ENCODE data around the gene ZNF746. TPM values are rescaled to one million over a fixed set of nuclear protein-coding genes. Genes with fewer than 3 reads are reported as not detected.

ZNF746 gene
- total and polyA plus RNA-seq, 2 donors (not counting 3 experiments of a cell fraction or from before 2014, with no cell fraction given): 10.5 to 20.8 TPM

- POLR2A ChIA-PET: no interaction called here
- intact Hi-C loops (cut with micrococcal nuclease) (no loop called here), dilution Hi-C loops (cut with MboI; ENCODE audit: extremely low pct_ligation_motif_present, low sequenced_read_pairs) (no loop called here)
Observed at GRCh38 chr7:149431486-149432120, 66.0 kb downstream of the ZNF746 start.

More at GRCh38 chr7:149431486-149432120, 66.0 kb downstream of the ZNF746 start:
- no peak overlapping the region for H2AFZ ChIP-seq (ENCODE audit: low read depth, low read length)
- TF ChIP-seq POLR2AphosphoS5 (IDR thresholded peaks at IDR 0.05; ENCODE audit: insufficient read depth, low read depth, low read length) (no peak), EZH2 (IDR thresholded peaks at IDR 0.05; ENCODE audit: borderline replicate concordance, low read depth, low read length, severe bottlenecking) (no peak), GATA2 (IDR thresholded peaks at IDR 0.05; ENCODE audit: insufficient read depth, insufficient read length, low read depth, low read length) (no peak), MAX (IDR thresholded peaks at IDR 0.05; ENCODE audit: insufficient read depth, insufficient read length) (no peak), MYC (IDR thresholded peaks at IDR 0.05; ENCODE audit: low read depth, low read length) (no peak), FOS (IDR thresholded peaks at IDR 0.05; ENCODE audit: borderline replicate concordance, insufficient read depth, low read length) (no peak), JUN (IDR thresholded peaks at IDR 0.05; ENCODE audit: borderline replicate concordance, insufficient read depth, insufficient read length, low read depth) (no peak), POLR2A (IDR thresholded peaks at IDR 0.05; ENCODE audit: low read depth, low read length) (no peak), CTCF (IDR thresholded peaks at IDR 0.05; ENCODE audit: extremely low read depth in 1 of 2, insufficient read depth in 1 of 2, low read depth in 1 of 2, low read length in 2 of 2) (no peak)
- BruUV-seq (replicated peaks): no TSS peak
- no peak overlapping the region for H3K9ac ChIP-seq (replicated peaks; ENCODE audit: extremely low read depth, insufficient read depth, low read length)
- CTCF ChIA-PET: interaction anchor here (1.2 kb wide), 1 partner anchor 27 kb away, joined by 3 read pairs; no protein-coding TSS in a partner anchor
- no peak for DNase-seq (ENCODE audit: low read depth, low spot score)
- no peaks in the 10 kb centered on the region for H4K20me1 ChIP-seq (replicated peaks; ENCODE audit: control insufficient read depth, extremely low read depth, insufficient read depth, low read length)
- no peaks in the 10 kb centered on the region for H3K27me3 ChIP-seq (ENCODE audit: control insufficient read depth in 2 of 2, insufficient read depth in 2 of 2, low read length in 2 of 2)
- H3K9me3 ChIP-seq (replicated peaks; ENCODE audit: control insufficient read depth, insufficient read depth, low read length): no peaks in the 10 kb centered on the region
- H3K4me3 ChIP-seq (replicated peaks in 1 of 3; ENCODE audit: insufficient read depth in 1 of 3, low read depth in 1 of 3, low read length in 3 of 3): no peak overlapping the region
- no peak for FAIRE-seq
- no peak overlapping the region for H3K27ac ChIP-seq (ENCODE audit: insufficient read depth, low read depth, low read length)
- no peaks in the 10 kb centered on the region for H3K9me1 ChIP-seq (replicated peaks; ENCODE audit: control insufficient read depth, extremely low read depth, insufficient read depth, low read length)
- H3K36me3 ChIP-seq (ENCODE audit: control insufficient read depth in 2 of 2, extremely low read depth in 1 of 2, insufficient read depth in 2 of 2, low read length in 2 of 2): peaks cover 4 to 12% of the 10 kb centered on the region in 2 experiments
- no peaks in the 10 kb centered on the region for H3K79me2 ChIP-seq (ENCODE audit: control insufficient read depth, insufficient read depth, low read length)
- H3K4me2 ChIP-seq (ENCODE audit: insufficient read depth, low read length): no peak overlapping the region
- no peaks in the 10 kb centered on the region for H3K4me1 ChIP-seq (ENCODE audit: control insufficient read depth, extremely low read depth, insufficient read depth, low read length)
